Muscle of leg (tissue), 11 donors: ENCODE results near the gene KCNIP4. TPM values are rescaled to one million over a fixed set of nuclear protein-coding genes. Genes with fewer than 3 reads are reported as not detected.

ENCODE experiments used
- DNase-seq: peaks from one replicate; pipeline ENCODE4 v3.0.0; 2013
- H3K27ac ChIP-seq: one replicate; pipeline ENCODE4 v1.5.1; 2013; ENCODE audit warnings: mild to moderate bottlenecking, low read length, control low read depth
- H3K27me3 ChIP-seq: one replicate; pipeline ENCODE4 v1.6.1; 2013; ENCODE audit warnings: low read length; ENCODE audit not compliant: control insufficient read depth, insufficient read depth
- H3K36me3 ChIP-seq: one replicate; pipeline ENCODE4 v1.6.1; 2013; ENCODE audit warnings: low read length; ENCODE audit not compliant: control insufficient read depth, insufficient read depth
- H3K4me1 ChIP-seq: one replicate; pipeline ENCODE4 v1.6.1; 2013; ENCODE audit warnings: low read length; ENCODE audit not compliant: control insufficient read depth, insufficient read depth
- H3K4me3 ChIP-seq: one replicate; pipeline ENCODE4 v1.5.1; 2013; ENCODE audit warnings: low read length, control low read depth
- H3K9me3 ChIP-seq: replicated peaks from 2 replicates; pipeline ENCODE4 v1.6.1; 2013; ENCODE audit warnings: low read depth, low read length; ENCODE audit not compliant: control insufficient read depth
- WGBS: methylation state at CpG from one replicate; pipeline ENCODE4 v1.1.5; 2013; ENCODE audit warnings: missing lambda C conversion rate; ENCODE audit not compliant: insufficient coverage; 5-methylcytosine and 5-hydroxymethylcytosine counted together
- polyA plus RNA-seq, 8 donors: library from polyadenylated mRNA; unstranded; fragments of 120-200 nt; gene quantifications; one replicate each; pipeline versions ENCODE4 v1.2.1 to v1.2.3, GENCODE V29; 2013; ENCODE audit warnings: inconsistent platforms in 1 of 8, low replicate concordance in 1 of 8; ENCODE audit not compliant: insufficient read length in 8 of 8, insufficient read depth in 1 of 8
- total RNA-seq: library from RNA; stranded (reverse); fragments of 120-200 nt; gene quantifications from one replicate; pipeline ENCODE4 v1.2.4, GENCODE V29; 2013

KCNIP4 gene
- total and polyA plus RNA-seq, 9 donors: 0.44 to 2.8 (median 1.6) TPM

GRCh38 chr4:21973850-21974249 lies 25.3 kb upstream of the KCNIP4 start:
- no peaks in the 10 kb centered on the region for H3K9me3 ChIP-seq
- H3K27ac ChIP-seq: no peak overlapping the region
- H3K4me3 ChIP-seq: no peak overlapping the region
- H3K27me3 ChIP-seq: no peaks in the 10 kb centered on the region
- H3K36me3 ChIP-seq: no peaks in the 10 kb centered on the region
- DNase-seq: no peak
- no peaks in the 10 kb centered on the region for H3K4me1 ChIP-seq
- WGBS: no CpG with 5 or more reads among the region's 3 CpGs

- H3K27me3 ChIP-seq: no peaks in the 10 kb centered on the region
- no peak overlapping the region for H3K4me3 ChIP-seq
- H3K27ac ChIP-seq: no peak overlapping the region
- 100% methylated on average over 1 of the region's 3 CpGs for WGBS
- H3K4me1 ChIP-seq: no peaks in the 10 kb centered on the region
- DNase-seq: no peak
- no peaks in the 10 kb centered on the region for H3K36me3 ChIP-seq
- no peaks in the 10 kb centered on the region for H3K9me3 ChIP-seq
Measured at GRCh38 chr4:21964762-21965319, 16.3 kb upstream of the KCNIP4 start.

- Histone ChIP-seq H3K27me3 (no peaks in the 10 kb centered on the region), H3K4me3 (no peak overlapping the region), H3K36me3 (no peaks in the 10 kb centered on the region), H3K27ac (no peak overlapping the region), H3K4me1 (no peaks in the 10 kb centered on the region), H3K9me3 (no peaks in the 10 kb centered on the region)
- no CpG with 5 or more reads among the region's 3 CpGs for WGBS
- DNase-seq: no peak
Measured at GRCh38 chr4:21962691-21963090, 14.1 kb upstream of the KCNIP4 start.

- Histone ChIP-seq H3K27ac (no peak overlapping the region), H3K4me1 (no peaks in the 10 kb centered on the region), H3K4me3 (no peak overlapping the region), H3K9me3 (no peaks in the 10 kb centered on the region), H3K27me3 (no peaks in the 10 kb centered on the region), H3K36me3 (no peaks in the 10 kb centered on the region)
- WGBS: 88% methylated on average over 2 of the region's 4 CpGs
- DNase-seq: peak; percentile 17
Measured at GRCh38 chr4:21960793-21961192, 12.2 kb upstream of the KCNIP4 start.

- no peaks in the 10 kb centered on the region for H3K4me1 ChIP-seq
- no peak overlapping the region for H3K4me3 ChIP-seq
- DNase-seq: peak; percentile 37
- H3K9me3 ChIP-seq: no peaks in the 10 kb centered on the region
- H3K27me3 ChIP-seq: no peaks in the 10 kb centered on the region
- WGBS: no CpG with 5 or more reads among the region's 3 CpGs
- no peaks in the 10 kb centered on the region for H3K36me3 ChIP-seq
- H3K27ac ChIP-seq: no peak overlapping the region
Measured at GRCh38 chr4:21954916-21955315, 6.3 kb upstream of the KCNIP4 start.

- WGBS: 33% methylated on average over 1 of the region's 4 CpGs
- no peak overlapping the region for H3K4me3 ChIP-seq
- no peaks in the 10 kb centered on the region for H3K9me3 ChIP-seq
Measured at GRCh38 chr4:21953653-21954052, 5.1 kb upstream of the KCNIP4 start.

GRCh38 chr4:21952549-21952948 lies 4.0 kb upstream of the KCNIP4 start:
- Histone ChIP-seq H3K9me3 (no peaks in the 10 kb centered on the region), H3K4me3 (no peak overlapping the region), H3K27me3 (peaks cover 20% of the 10 kb centered on the region), H3K36me3 (no peaks in the 10 kb centered on the region), H3K4me1 (peaks cover 6% of the 10 kb centered on the region), H3K27ac (no peak overlapping the region)
- no CpG with 5 or more reads among the region's 3 CpGs for WGBS
- no peak for DNase-seq

More at GRCh38 chr4:21953653-21954052, 5.1 kb upstream of the KCNIP4 start:
- H3K4me1 ChIP-seq: peaks cover 3% of the 10 kb centered on the region
- peaks cover 10% of the 10 kb centered on the region for H3K27me3 ChIP-seq
- H3K27ac ChIP-seq: no peak overlapping the region
- no peaks in the 10 kb centered on the region for H3K36me3 ChIP-seq
- no peak for DNase-seq

- DNase-seq: peak; percentile 36
- WGBS: 3% methylated on average over 26 of the region's 26 CpGs
Measured at GRCh38 chr4:21949073-21949457, 493 bp upstream of the KCNIP4 start.

GRCh38 chr4:21947791-21948346 lies 703 bp downstream of the KCNIP4 start:
- H3K4me3 ChIP-seq: peak overlapping the region; percentile 16
- 18% methylated on average over 8 of the region's 18 CpGs for WGBS

More at GRCh38 chr4:21949073-21949457, 493 bp upstream of the KCNIP4 start:
- Histone ChIP-seq H3K4me1 (peaks cover 6% of the 10 kb centered on the region), H3K36me3 (no peaks in the 10 kb centered on the region), H3K27ac (no peak overlapping the region), H3K9me3 (no peaks in the 10 kb centered on the region), H3K27me3 (peaks cover 27% of the 10 kb centered on the region), H3K4me3 (peak overlapping the region; percentile 25)

GRCh38 chr4:21946858-21947257 lies 1.7 kb downstream of the KCNIP4 start:
- Histone ChIP-seq H3K4me1 (peaks cover 6% of the 10 kb centered on the region), H3K4me3 (no peak overlapping the region), H3K36me3 (no peaks in the 10 kb centered on the region), H3K27ac (no peak overlapping the region), H3K27me3 (peaks cover 27% of the 10 kb centered on the region), H3K9me3 (no peaks in the 10 kb centered on the region)
- WGBS: 68% methylated on average over 3 of the region's 6 CpGs
- DNase-seq: no peak

More at GRCh38 chr4:21947791-21948346, 703 bp downstream of the KCNIP4 start:
- no peak for DNase-seq
- Histone ChIP-seq H3K27ac (no peak overlapping the region), H3K27me3 (peaks cover 27% of the 10 kb centered on the region), H3K36me3 (no peaks in the 10 kb centered on the region), H3K4me1 (peaks cover 6% of the 10 kb centered on the region), H3K9me3 (no peaks in the 10 kb centered on the region)
